Gastrocnemius medialis (tissue), 4 donors: ENCODE measurements around the gene DIP2A.

Source experiments
- CTCF ChIP-seq, 5 experiments: fragments of 450-650 bp in 3 of 5; fragments of 200-600 bp in 2 of 5; sonication (generic) in 2 of 5; IDR thresholded peaks in 4 of 5; conservative IDR thresholded peaks in 1 of 5; 1 replicate in 4 of 5; 2 replicates in 1 of 5; pipeline ENCODE4 v1.5.1; 2016 to 2019; ENCODE audit warnings: antibody characterized with exemption in 5 of 5, mild to moderate bottlenecking in 3 of 5, moderate library complexity in 3 of 5
- POLR2A ChIP-seq, 2 donors: fragments of 450-650 bp; IDR thresholded peaks; one replicate each; pipeline ENCODE4 v1.6.1; 2017; ENCODE audit warnings: antibody characterized with exemption in 2 of 2, mild to moderate bottlenecking in 2 of 2, moderate library complexity in 2 of 2

GRCh38 chr21:46570119-46570518, 111.4 kb downstream of the DIP2A start:
- no peak for TF ChIP-seq CTCF (IDR thresholded peaks at IDR 0.05 in 4 of 5, conservative IDR thresholded peaks at IDR 0.05 in 1 of 5)
- TF ChIP-seq POLR2A (IDR thresholded peaks at IDR 0.05): no peak
